ENCODE data around the gene KCTD1. TPM values are rescaled to one million over a fixed set of nuclear protein-coding genes. Genes with fewer than 3 reads are reported as not detected.

KCTD1 gene
- total and polyA plus RNA-seq, 4 donors, result 0.78 to 2.9 (median 2.0) TPM

DNA sequence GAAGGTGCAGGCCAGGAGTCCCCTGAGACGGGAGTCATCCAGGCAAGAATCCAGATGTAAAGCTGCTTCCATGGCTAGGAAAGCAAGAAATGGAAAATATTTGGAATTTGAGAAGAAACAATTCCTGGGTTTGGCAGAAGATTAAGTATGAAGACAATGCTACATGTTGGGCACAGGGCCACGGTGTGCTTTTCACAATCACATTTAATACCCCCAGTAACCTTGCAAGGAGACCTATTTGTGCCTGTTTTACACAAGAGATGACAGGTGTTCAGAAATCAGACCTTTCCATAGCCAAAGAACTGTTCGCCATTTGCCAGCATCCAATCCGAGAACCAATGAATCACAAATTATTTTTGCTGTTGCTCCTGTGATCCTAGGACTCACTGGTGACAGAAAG is 50.5 kb downstream of the KCTD1 start:
- no peak overlapping the region for H3K27ac ChIP-seq (ENCODE audit: low read depth in 1 of 2, low read length in 2 of 2)
- peaks cover 0 to 2% (median 0%) of the 10 kb centered on the region in 4 donors for H3K36me3 ChIP-seq (ENCODE audit: control insufficient read depth in 4 of 4, insufficient read depth in 3 of 4, low read depth in 1 of 4, low read length in 3 of 4)
- no peaks in the 10 kb centered on the region for H3K27me3 ChIP-seq (ENCODE audit: control insufficient read depth in 4 of 4, insufficient read depth in 4 of 4, low read length in 3 of 4)
- no peak overlapping the region for H3K9ac ChIP-seq (ENCODE audit: low read depth in 1 of 2, low read length in 2 of 2)
- 96% methylated on average over 4 of the region's 4 CpGs for WGBS
- TF ChIP-seq FOXA2 (IDR thresholded peaks at IDR 0.05), result no peak
- no peak for TF ChIP-seq SP1 (IDR thresholded peaks at IDR 0.05)
- TF ChIP-seq, protein P1, sequence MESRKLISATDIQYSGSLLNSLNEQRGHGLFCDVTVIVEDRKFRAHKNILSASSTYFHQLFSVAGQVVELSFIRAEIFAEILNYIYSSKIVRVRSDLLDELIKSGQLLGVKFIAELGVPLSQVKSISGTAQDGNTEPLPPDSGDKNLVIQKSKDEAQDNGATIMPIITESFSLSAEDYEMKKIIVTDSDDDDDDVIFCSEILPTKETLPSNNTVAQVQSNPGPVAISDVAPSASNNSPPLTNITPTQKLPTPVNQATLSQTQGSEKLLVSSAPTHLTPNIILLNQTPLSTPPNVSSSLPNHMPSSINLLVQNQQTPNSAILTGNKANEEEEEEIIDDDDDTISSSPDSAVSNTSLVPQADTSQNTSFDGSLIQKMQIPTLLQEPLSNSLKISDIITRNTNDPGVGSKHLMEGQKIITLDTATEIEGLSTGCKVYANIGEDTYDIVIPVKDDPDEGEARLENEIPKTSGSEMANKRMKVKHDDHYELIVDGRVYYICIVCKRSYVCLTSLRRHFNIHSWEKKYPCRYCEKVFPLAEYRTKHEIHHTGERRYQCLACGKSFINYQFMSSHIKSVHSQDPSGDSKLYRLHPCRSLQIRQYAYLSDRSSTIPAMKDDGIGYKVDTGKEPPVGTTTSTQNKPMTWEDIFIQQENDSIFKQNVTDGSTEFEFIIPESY (IDR thresholded peaks at IDR 0.05), result no peak
- no peak for TF ChIP-seq TAF1 (conservative IDR thresholded peaks at IDR 0.05)
- no peak for TF ChIP-seq HNF4A (conservative IDR thresholded peaks at IDR 0.05)
- no peak for TF ChIP-seq GABPA (IDR thresholded peaks at IDR 0.05 in 1 of 2, conservative IDR thresholded peaks at IDR 0.05 in 1 of 2)
- TF ChIP-seq NR2F2 (IDR thresholded peaks at IDR 0.05), result no peak
- TF ChIP-seq, protein P2, sequence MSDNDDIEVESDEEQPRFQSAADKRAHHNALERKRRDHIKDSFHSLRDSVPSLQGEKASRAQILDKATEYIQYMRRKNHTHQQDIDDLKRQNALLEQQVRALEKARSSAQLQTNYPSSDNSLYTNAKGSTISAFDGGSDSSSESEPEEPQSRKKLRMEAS (IDR thresholded peaks at IDR 0.05), result no peak
- no peak for TF ChIP-seq REST (IDR thresholded peaks at IDR 0.05)
- TF ChIP-seq, protein P3, sequence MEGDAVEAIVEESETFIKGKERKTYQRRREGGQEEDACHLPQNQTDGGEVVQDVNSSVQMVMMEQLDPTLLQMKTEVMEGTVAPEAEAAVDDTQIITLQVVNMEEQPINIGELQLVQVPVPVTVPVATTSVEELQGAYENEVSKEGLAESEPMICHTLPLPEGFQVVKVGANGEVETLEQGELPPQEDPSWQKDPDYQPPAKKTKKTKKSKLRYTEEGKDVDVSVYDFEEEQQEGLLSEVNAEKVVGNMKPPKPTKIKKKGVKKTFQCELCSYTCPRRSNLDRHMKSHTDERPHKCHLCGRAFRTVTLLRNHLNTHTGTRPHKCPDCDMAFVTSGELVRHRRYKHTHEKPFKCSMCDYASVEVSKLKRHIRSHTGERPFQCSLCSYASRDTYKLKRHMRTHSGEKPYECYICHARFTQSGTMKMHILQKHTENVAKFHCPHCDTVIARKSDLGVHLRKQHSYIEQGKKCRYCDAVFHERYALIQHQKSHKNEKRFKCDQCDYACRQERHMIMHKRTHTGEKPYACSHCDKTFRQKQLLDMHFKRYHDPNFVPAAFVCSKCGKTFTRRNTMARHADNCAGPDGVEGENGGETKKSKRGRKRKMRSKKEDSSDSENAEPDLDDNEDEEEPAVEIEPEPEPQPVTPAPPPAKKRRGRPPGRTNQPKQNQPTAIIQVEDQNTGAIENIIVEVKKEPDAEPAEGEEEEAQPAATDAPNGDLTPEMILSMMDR (IDR thresholded peaks at IDR 0.05; ENCODE audit: low read depth, low read length, missing input control), result no peak
- no peak for TF ChIP-seq RAD21 (IDR thresholded peaks at IDR 0.05)
- no peak for TF ChIP-seq YY1 (IDR thresholded peaks at IDR 0.05)
- TF ChIP-seq FOXA1 (IDR thresholded peaks at IDR 0.05), result no peak
- TF ChIP-seq, protein P4, sequence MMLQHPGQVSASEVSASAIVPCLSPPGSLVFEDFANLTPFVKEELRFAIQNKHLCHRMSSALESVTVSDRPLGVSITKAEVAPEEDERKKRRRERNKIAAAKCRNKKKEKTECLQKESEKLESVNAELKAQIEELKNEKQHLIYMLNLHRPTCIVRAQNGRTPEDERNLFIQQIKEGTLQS (IDR thresholded peaks at IDR 0.05), result no peak
- TF ChIP-seq RXRA (IDR thresholded peaks at IDR 0.05), result no peak
- TF ChIP-seq EGR1 (IDR thresholded peaks at IDR 0.05; ENCODE audit: low read depth in 2 of 2), result no peak
- TF ChIP-seq HNF4G (IDR thresholded peaks at IDR 0.05), result no peak
- no peaks in the 10 kb centered on the region for H3K4me1 ChIP-seq (ENCODE audit: control insufficient read depth in 4 of 4, insufficient read depth in 4 of 4, low read length in 3 of 4)
- no peak for DNase-seq (ENCODE audit: low spot score)
- H3K4me3 ChIP-seq (ENCODE audit: low read depth in 1 of 3, low read length in 3 of 3), result no peak overlapping the region
- no peaks in the 10 kb centered on the region for H3K9me3 ChIP-seq (ENCODE audit: control insufficient read depth in 4 of 4, low read length in 3 of 4)
